ENCODE measurements around the gene CDH5. TPM values are rescaled to one million over a fixed set of nuclear protein-coding genes. Genes with fewer than 3 reads are reported as not detected.

The CDH5 gene
- total RNA-seq, 1 donor from 2014 or later: 9.6 TPM

GRCh38 chr16:66416939-66417700 lies 50.6 kb downstream of the CDH5 start:
- TF ChIP-seq, protein P1, sequence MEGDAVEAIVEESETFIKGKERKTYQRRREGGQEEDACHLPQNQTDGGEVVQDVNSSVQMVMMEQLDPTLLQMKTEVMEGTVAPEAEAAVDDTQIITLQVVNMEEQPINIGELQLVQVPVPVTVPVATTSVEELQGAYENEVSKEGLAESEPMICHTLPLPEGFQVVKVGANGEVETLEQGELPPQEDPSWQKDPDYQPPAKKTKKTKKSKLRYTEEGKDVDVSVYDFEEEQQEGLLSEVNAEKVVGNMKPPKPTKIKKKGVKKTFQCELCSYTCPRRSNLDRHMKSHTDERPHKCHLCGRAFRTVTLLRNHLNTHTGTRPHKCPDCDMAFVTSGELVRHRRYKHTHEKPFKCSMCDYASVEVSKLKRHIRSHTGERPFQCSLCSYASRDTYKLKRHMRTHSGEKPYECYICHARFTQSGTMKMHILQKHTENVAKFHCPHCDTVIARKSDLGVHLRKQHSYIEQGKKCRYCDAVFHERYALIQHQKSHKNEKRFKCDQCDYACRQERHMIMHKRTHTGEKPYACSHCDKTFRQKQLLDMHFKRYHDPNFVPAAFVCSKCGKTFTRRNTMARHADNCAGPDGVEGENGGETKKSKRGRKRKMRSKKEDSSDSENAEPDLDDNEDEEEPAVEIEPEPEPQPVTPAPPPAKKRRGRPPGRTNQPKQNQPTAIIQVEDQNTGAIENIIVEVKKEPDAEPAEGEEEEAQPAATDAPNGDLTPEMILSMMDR (IDR thresholded peaks at IDR 0.05; ENCODE audit: partially characterized antibody, unreplicated experiment): no peak
- Mint-ChIP-seq H3K36me3 (ENCODE audit: unreplicated experiment) (peaks cover 16% of the 10 kb centered on the region), H3K9me3 (ENCODE audit: unreplicated experiment) (peaks cover 6% of the 10 kb centered on the region), H3K27ac (ENCODE audit: unreplicated experiment) (no peak overlapping the region), H3K4me1 (ENCODE audit: low read depth, unreplicated experiment) (no peaks in the 10 kb centered on the region), H3K4me3 (ENCODE audit: unreplicated experiment) (no peak overlapping the region), H3K27me3 (ENCODE audit: unreplicated experiment) (peaks cover 2% of the 10 kb centered on the region)
- DNase-seq: no peak

DNA sequence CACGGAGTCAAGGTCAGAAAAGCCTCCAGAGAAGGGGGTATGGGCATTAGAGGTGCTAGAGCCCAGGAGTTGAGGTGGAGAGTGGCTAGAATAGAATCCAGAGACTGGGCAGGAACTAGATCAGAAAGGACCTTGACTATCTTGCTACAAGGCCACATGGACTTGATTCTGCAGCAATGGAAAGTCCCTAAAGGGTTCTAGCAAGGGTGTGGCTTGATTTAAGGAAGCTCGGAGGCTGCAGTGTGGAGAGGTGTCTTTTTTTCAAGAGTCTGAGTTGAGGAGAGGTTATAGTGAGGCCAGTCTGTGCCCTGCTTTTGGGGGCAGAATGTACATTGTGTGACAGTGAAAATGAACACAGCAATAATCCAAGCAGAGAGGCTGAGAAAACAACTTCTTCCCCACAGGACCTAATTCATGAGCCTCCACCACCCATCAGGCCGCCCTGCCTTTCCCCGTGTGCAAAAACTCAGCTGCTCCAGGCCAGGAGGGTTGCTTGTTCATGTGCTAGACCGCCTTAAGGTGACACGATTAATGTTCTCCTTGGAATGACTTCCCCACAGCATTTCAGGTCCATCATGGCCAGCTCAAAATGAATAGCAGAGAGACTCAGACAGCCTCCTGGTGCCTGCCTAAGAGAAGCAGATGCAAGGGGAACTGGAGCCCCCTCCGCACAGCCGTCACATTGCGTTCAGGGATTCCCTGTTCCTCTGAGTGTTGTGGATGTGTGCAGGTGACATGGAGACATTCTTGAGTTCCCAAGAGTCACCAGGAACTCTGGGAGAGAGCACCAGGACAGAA lies 51.9 kb downstream of the CDH5 start:
- DNase-seq: no peak
- Mint-ChIP-seq H3K4me3 (ENCODE audit: unreplicated experiment) (no peak overlapping the region), H3K27ac (ENCODE audit: unreplicated experiment) (no peak overlapping the region), H3K27me3 (ENCODE audit: unreplicated experiment) (peaks cover 2% of the 10 kb centered on the region), H3K9me3 (ENCODE audit: unreplicated experiment) (peaks cover 3% of the 10 kb centered on the region), H3K4me1 (ENCODE audit: low read depth, unreplicated experiment) (no peaks in the 10 kb centered on the region), H3K36me3 (ENCODE audit: unreplicated experiment) (peaks cover 12% of the 10 kb centered on the region)
- TF ChIP-seq, protein P1 (IDR thresholded peaks at IDR 0.05; ENCODE audit: partially characterized antibody, unreplicated experiment): no peak

- H3K9me3 Mint-ChIP-seq (ENCODE audit: unreplicated experiment): peaks cover 3% of the 10 kb centered on the region
- no peak overlapping the region for H3K4me3 Mint-ChIP-seq (ENCODE audit: unreplicated experiment)
- H3K4me1 Mint-ChIP-seq (ENCODE audit: low read depth, unreplicated experiment): no peaks in the 10 kb centered on the region
- peaks cover 12% of the 10 kb centered on the region for H3K36me3 Mint-ChIP-seq (ENCODE audit: unreplicated experiment)
- no peak overlapping the region for H3K27ac Mint-ChIP-seq (ENCODE audit: unreplicated experiment)
- no peak for DNase-seq
- peaks cover 2% of the 10 kb centered on the region for H3K27me3 Mint-ChIP-seq (ENCODE audit: unreplicated experiment)
- TF ChIP-seq, protein P1 (IDR thresholded peaks at IDR 0.05; ENCODE audit: partially characterized antibody, unreplicated experiment): no peak
These were observed 53.0 kb downstream of the CDH5 start for GRCh38 chr16:66419527-66419926.

GRCh38 chr16:66420396-66420795 lies 53.9 kb downstream of the CDH5 start:
- no peak overlapping the region for H3K4me3 Mint-ChIP-seq (ENCODE audit: unreplicated experiment)
- peaks cover 8% of the 10 kb centered on the region for H3K36me3 Mint-ChIP-seq (ENCODE audit: unreplicated experiment)
- peaks cover 7% of the 10 kb centered on the region for H3K27me3 Mint-ChIP-seq (ENCODE audit: unreplicated experiment)
- H3K4me1 Mint-ChIP-seq (ENCODE audit: low read depth, unreplicated experiment): no peaks in the 10 kb centered on the region
- TF ChIP-seq, protein P1 (IDR thresholded peaks at IDR 0.05; ENCODE audit: partially characterized antibody, unreplicated experiment): no peak
- peaks cover 5% of the 10 kb centered on the region for H3K9me3 Mint-ChIP-seq (ENCODE audit: unreplicated experiment)
- DNase-seq: no peak
- no peak overlapping the region for H3K27ac Mint-ChIP-seq (ENCODE audit: unreplicated experiment)

- Mint-ChIP-seq H3K27me3 (ENCODE audit: unreplicated experiment) (peaks cover 5% of the 10 kb centered on the region), H3K4me3 (ENCODE audit: unreplicated experiment) (no peak overlapping the region), H3K4me1 (ENCODE audit: low read depth, unreplicated experiment) (no peaks in the 10 kb centered on the region)
These were observed 55.4 kb downstream of the CDH5 start for GRCh38 chr16:66421891-66422290.

More at GRCh38 chr16:66421891-66422290, 55.4 kb downstream of the CDH5 start:
- peaks cover 5% of the 10 kb centered on the region for H3K36me3 Mint-ChIP-seq (ENCODE audit: unreplicated experiment)
- no peak overlapping the region for H3K27ac Mint-ChIP-seq (ENCODE audit: unreplicated experiment)
- DNase-seq: no peak
- TF ChIP-seq, protein P1 (IDR thresholded peaks at IDR 0.05; ENCODE audit: partially characterized antibody, unreplicated experiment): no peak
- H3K9me3 Mint-ChIP-seq (ENCODE audit: unreplicated experiment): peaks cover 7% of the 10 kb centered on the region
